PC-3 (cell line): ENCODE measurements around the gene ATP1B3. TPM values are rescaled to one million over a fixed set of nuclear protein-coding genes. Genes with fewer than 3 reads are reported as not detected.
"Not testable (repeated sequence)": the region's sequence is repeated elsewhere in the genome, so short reads cannot be mapped to it uniquely, and the experiment has no call there.

Experiments
- ATAC-seq: fragments of 200-7000 bp; cut with Tn5 transposase; 2 replicates; pipeline ENCODE4 v1.9.1; 2020; ENCODE audit warnings: mild to moderate bottlenecking, moderate library complexity
- BruUV-seq: library from RNA; stranded (reverse); fragments of 400-500 nt; replicated peaks from 2 replicates; lab custom pipeline; 2021; lab: Mats Ljungman, UMichigan
- CTCF ChIA-PET: fragments of 300-600 bp; sonication (Branson Sonifier 250); formaldehyde crosslinking; loops from one replicate; lab custom pipeline; 2022; ENCODE audit warnings: antibody characterized with exemption; lab: Charles Lee
- POLR2A ChIA-PET: fragments of 300-600 bp; sonication (Branson Sonifier 250); formaldehyde crosslinking; loops from one replicate; lab custom pipeline; 2022; ENCODE audit warnings: antibody characterized with exemption; ENCODE audit not compliant: unreplicated experiment; lab: Charles Lee
- DNase-seq: peaks from one replicate; pipeline ENCODE4 v3.0.0-alpha.2; 2015
- H2AFZ ChIP-seq: fragments of 300-600 bp; sonication (generic); 2 replicates; pipeline ENCODE4 v1.6.0; 2016; ENCODE audit warnings: antibody characterized with exemption, low read length
- H3F3A ChIP-seq: fragments of 300-600 bp; sonication (generic); one replicate; pipeline ENCODE4 v1.6.0; 2017; ENCODE audit warnings: antibody characterized with exemption, low read length, control low read depth, mild to moderate bottlenecking; ENCODE audit not compliant: unreplicated experiment
- H3K27ac ChIP-seq: fragments of 300-600 bp; sonication (generic); 2 replicates; pipeline ENCODE4 v1.5.1; 2016; ENCODE audit warnings: mild to moderate bottlenecking, low read length
- H3K27me3 ChIP-seq: fragments of 300-600 bp; sonication (generic); 2 replicates; pipeline ENCODE4 v1.6.1; 2016; ENCODE audit warnings: low read length, mixed read lengths
- H3K36me3 ChIP-seq: fragments of 300-600 bp; sonication (generic); 2 replicates; pipeline ENCODE4 v1.6.1; 2016; ENCODE audit warnings: low read depth, mixed run types, low read length, mixed read lengths
- H3K4me1 ChIP-seq: fragments of 300-600 bp; sonication (generic); 2 replicates; pipeline ENCODE4 v1.5.1; 2016; ENCODE audit warnings: low read length; ENCODE audit not compliant: insufficient read depth
- H3K4me2 ChIP-seq: fragments of 300-600 bp; sonication (generic); 2 replicates; pipeline ENCODE4 v1.6.0; 2016; ENCODE audit warnings: low read length
- H3K4me3 ChIP-seq: fragments of 300-600 bp; sonication (generic); 2 replicates; pipeline ENCODE4 v1.5.1; 2016; ENCODE audit warnings: mild to moderate bottlenecking, low read length, mixed read lengths
- H3K79me2 ChIP-seq: fragments of 300-600 bp; sonication (generic); 2 replicates; pipeline ENCODE4 v1.6.1; 2017; ENCODE audit warnings: low read length, mixed read lengths
- H3K9ac ChIP-seq: fragments of 300-600 bp; sonication (generic); 2 replicates; pipeline ENCODE4 v1.6.0; 2016; ENCODE audit warnings: mild to moderate bottlenecking, low read length
- H3K9me2 ChIP-seq: fragments of 300-600 bp; sonication (generic); replicated peaks from 2 replicates; pipeline ENCODE4 v1.6.1; 2016; ENCODE audit warnings: mixed run types, low read length, mixed read lengths
- H3K9me3 ChIP-seq: fragments of 300-600 bp; sonication (generic); 2 replicates; pipeline ENCODE4 v1.6.1; 2016; ENCODE audit warnings: low read length, mixed read lengths
- H4K20me1 ChIP-seq: fragments of 300-600 bp; sonication (generic); 2 replicates; pipeline ENCODE4 v1.6.1; 2016; ENCODE audit warnings: low read length, mixed read lengths
- EZH2 ChIP-seq: fragments of 300-600 bp; sonication (generic); IDR thresholded peaks from one replicate; pipeline ENCODE4 v1.6.1; 2017; ENCODE audit warnings: antibody characterized with exemption, mild to moderate bottlenecking, low read length; ENCODE audit not compliant: unreplicated experiment
- EZH2phosphoT487 ChIP-seq: fragments of 300-600 bp; sonication (generic); IDR thresholded peaks from 2 replicates; pipeline ENCODE4 v1.6.1; 2018; ENCODE audit warnings: mild to moderate bottlenecking, antibody characterized with exemption, low read length, borderline replicate concordance
- intact Hi-C: fragments of 100-400 bp; cut with micrococcal nuclease; formaldehyde crosslinking; loops from 2 replicates; pipeline ENCODE4 v1.9.0; 2023
- total RNA-seq: library from RNA; depleted of rRNA; stranded (reverse); fragments of >200 nt; gene quantifications from 2 replicates; pipeline ENCODE4 v1.2.3, GENCODE V29; 2014
- TF ChIP-seq, protein P1 (sequence below): fragments of 300-600 bp; sonication (generic); conservative IDR thresholded peaks from 2 replicates; pipeline ENCODE4 v1.5.1; 2017; ENCODE audit warnings: antibody characterized with exemption, low read depth, mild to moderate bottlenecking, low read length

The ATP1B3 gene
- total RNA-seq, 1 experiment from 2014 or later, result 20.6 TPM

DNA sequence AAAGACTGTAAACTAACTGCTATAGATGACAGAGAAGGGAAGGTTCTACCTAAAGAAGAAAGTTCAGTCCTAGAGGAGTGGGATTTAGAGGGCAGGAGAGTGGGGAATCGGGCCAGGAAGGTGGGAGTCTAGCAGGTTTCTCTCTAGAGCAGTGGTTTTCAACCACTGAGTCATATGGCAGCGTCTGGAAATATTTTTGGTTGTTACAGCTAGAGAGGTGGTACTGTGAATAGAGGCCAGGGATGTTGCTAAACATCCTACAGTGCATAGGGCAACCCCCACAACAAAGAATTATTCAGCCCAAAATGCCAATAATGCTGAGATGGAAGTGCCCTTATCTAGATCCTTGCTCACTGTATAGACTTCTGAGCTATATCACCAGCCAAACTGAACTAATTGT is 28.7 kb downstream of the ATP1B3 start:
- H3K9me2 ChIP-seq, result no peaks in the 10 kb centered on the region
- H3K4me2 ChIP-seq, result no peak overlapping the region
- H3K79me2 ChIP-seq, result no peaks in the 10 kb centered on the region
- no peaks in the 10 kb centered on the region for H3F3A ChIP-seq
- H2AFZ ChIP-seq, result no peak overlapping the region
- H3K9ac ChIP-seq, result no peak overlapping the region
- no peak overlapping the region for H3K27ac ChIP-seq
- CTCF ChIA-PET, result no interaction called here
- H3K4me3 ChIP-seq, result no peak overlapping the region
- no peaks in the 10 kb centered on the region for H3K9me3 ChIP-seq
- H4K20me1 ChIP-seq, result no peaks in the 10 kb centered on the region
- POLR2A ChIA-PET, result no interaction called here
- BruUV-seq, result no TSS peak
- no peak for ATAC-seq
- intact Hi-C loops, result no loop called here
- DNase-seq, result no peak
- no peaks in the 10 kb centered on the region for H3K27me3 ChIP-seq
- H3K4me1 ChIP-seq, result no peaks in the 10 kb centered on the region
- peaks cover 2% of the 10 kb centered on the region; the same call in 1 of the 2 replicates for H3K36me3 ChIP-seq
- TF ChIP-seq EZH2phosphoT487 (no peak), EZH2 (no peak)
- TF ChIP-seq, protein P1, sequence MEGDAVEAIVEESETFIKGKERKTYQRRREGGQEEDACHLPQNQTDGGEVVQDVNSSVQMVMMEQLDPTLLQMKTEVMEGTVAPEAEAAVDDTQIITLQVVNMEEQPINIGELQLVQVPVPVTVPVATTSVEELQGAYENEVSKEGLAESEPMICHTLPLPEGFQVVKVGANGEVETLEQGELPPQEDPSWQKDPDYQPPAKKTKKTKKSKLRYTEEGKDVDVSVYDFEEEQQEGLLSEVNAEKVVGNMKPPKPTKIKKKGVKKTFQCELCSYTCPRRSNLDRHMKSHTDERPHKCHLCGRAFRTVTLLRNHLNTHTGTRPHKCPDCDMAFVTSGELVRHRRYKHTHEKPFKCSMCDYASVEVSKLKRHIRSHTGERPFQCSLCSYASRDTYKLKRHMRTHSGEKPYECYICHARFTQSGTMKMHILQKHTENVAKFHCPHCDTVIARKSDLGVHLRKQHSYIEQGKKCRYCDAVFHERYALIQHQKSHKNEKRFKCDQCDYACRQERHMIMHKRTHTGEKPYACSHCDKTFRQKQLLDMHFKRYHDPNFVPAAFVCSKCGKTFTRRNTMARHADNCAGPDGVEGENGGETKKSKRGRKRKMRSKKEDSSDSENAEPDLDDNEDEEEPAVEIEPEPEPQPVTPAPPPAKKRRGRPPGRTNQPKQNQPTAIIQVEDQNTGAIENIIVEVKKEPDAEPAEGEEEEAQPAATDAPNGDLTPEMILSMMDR, result no peak

DNA sequence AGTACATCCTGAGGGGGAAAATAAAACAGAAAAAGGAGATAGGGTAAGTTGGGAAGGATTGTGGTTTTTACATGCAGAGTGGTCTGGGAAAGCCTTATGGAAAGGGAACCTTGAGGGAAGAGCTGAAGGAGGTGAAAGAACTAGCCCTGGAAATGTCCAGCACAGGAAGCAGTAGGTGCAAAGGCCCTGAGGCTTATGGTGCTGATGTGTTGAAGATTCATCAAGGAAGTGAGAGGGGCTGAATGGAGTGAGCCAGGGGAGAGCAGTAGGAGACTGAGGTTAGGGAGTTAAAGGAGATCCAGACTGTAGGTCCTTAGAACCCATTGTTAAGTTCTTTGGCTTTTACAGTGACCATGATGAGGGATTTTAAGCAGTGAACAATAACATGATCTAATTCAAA is 33.0 kb downstream of the ATP1B3 start:
- Histone ChIP-seq H3K9me3 (no peaks in the 10 kb centered on the region), H3K4me1 (no peaks in the 10 kb centered on the region), H3K27ac (no peak overlapping the region), H3K79me2 (no peaks in the 10 kb centered on the region), H4K20me1 (no peaks in the 10 kb centered on the region), H3K36me3 (0 out of 2 replicates have a peak, but pooled peaks cover 2% of the 10 kb centered on the region), H3F3A (no peaks in the 10 kb centered on the region), H3K9ac (no peak overlapping the region), H2AFZ (no peak overlapping the region), H3K9me2 (no peaks in the 10 kb centered on the region), H3K4me2 (no peak overlapping the region), H3K4me3 (no peak overlapping the region), H3K27me3 (no peaks in the 10 kb centered on the region)
- no TSS peak for BruUV-seq
- ATAC-seq, result no peak
- DNase-seq, result no peak
- CTCF ChIA-PET, result no interaction called here
- intact Hi-C loops, result no loop called here
- no peak for TF ChIP-seq EZH2phosphoT487
- TF ChIP-seq EZH2, result no peak
- POLR2A ChIA-PET, result no interaction called here

DNA sequence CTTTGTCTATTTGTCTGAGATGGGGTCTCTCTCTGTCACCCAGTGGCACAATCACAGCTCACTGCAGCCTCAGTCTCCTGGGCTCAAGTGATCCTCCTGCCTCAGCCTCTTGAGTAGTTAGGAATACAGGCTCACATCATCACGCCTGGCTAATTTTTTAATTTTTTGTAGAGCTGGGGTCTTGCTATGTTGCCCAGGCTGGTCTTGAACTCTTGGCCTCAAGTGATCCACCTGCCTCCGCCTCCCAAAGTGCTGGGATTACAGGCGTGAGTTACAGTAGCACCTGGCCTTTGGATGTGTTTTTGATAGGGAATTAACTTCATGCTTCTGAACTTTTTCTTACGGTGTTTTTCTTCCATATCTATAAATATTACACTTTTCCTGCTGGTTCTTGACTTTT is 33.5 kb downstream of the ATP1B3 start:
- intact Hi-C loops, result loop anchor here (5.0 to 10.0 kb wide), 3 partner anchors 33 to 333 kb away; partner anchors contain the start of gene ATP1B3
- BruUV-seq, H4K20me1 ChIP-seq, POLR2A ChIA-PET, DNase-seq, H3K4me2 ChIP-seq, H3K79me2 ChIP-seq, H3K4me1 ChIP-seq, H3F3A ChIP-seq, H2AFZ ChIP-seq, H3K27me3 ChIP-seq, H3K36me3 ChIP-seq, CTCF ChIA-PET, H3K9ac ChIP-seq, H3K27ac ChIP-seq, H3K9me3 ChIP-seq, H3K4me3 ChIP-seq, H3K9me2 ChIP-seq, ATAC-seq: not testable (repeated sequence)
